Natural killer cell treated with Interleukin-12 subunit alpha and Interleukin-12 subunit beta and Interleukin-15 and Interleukin-18, amount 100 ng/mL, for 72 hours (primary cell): ENCODE results near the gene ANKRD65. TPM values are rescaled to one million over a fixed set of nuclear protein-coding genes. Genes with fewer than 3 reads are reported as not detected.
"Not testable (repeated sequence)": the region's sequence is repeated elsewhere in the genome, so short reads cannot be mapped to it uniquely, and the experiment has no call there.

Experiments used
- ATAC-seq, 2 donors: fragments of 150-1000 bp; cut with Tn5 transposase in 1 of 2; sonication (Bioruptor Pico), chemical (Tn5 transposase) in 1 of 2; 2 replicates each; pipeline ENCODE4 v1.10.0; 2021
- DNase-seq: peaks from one replicate; pipeline ENCODE4 v3.0.0; 2022; ENCODE audit warnings: low spot score
- H3K27ac Mint-ChIP-seq, 2 donors: 1 replicate in 1 of 2; 2 replicates in 1 of 2; pipeline ENCODE4 v1.8.0; 2022; ENCODE audit warnings: mixed read lengths in 2 of 2, mild to moderate bottlenecking in 1 of 2, moderate library complexity in 1 of 2
- H3K27me3 Mint-ChIP-seq, 2 donors: 1 replicate in 1 of 2; 2 replicates in 1 of 2; pipeline ENCODE4 v1.8.0; 2022; ENCODE audit warnings: mixed read lengths in 2 of 2
- H3K36me3 Mint-ChIP-seq: one replicate; pipeline ENCODE4 v1.8.0; 2022; ENCODE audit warnings: mixed read lengths
- H3K4me1 Mint-ChIP-seq, 2 donors: 1 replicate in 1 of 2; 2 replicates in 1 of 2; pipeline ENCODE4 v1.8.0; 2022; ENCODE audit warnings: low read depth in 2 of 2, mixed read lengths in 2 of 2, mild to moderate bottlenecking in 1 of 2
- H3K4me3 Mint-ChIP-seq: one replicate; pipeline ENCODE4 v1.8.0; 2022; ENCODE audit warnings: mixed read lengths
- H3K9me3 Mint-ChIP-seq: 2 replicates; pipeline ENCODE4 v1.8.0; 2022; ENCODE audit warnings: mixed read lengths
- total RNA-seq, 2 donors: library from RNA; stranded (reverse); gene quantifications; one replicate each; pipeline ENCODE4 v1.2.3, GENCODE V29; 2022

The ANKRD65 gene
- total RNA-seq, 2 donors from 2014 or later: not detected

- H3K27me3 Mint-ChIP-seq: peaks cover 0 to 4% of the 10 kb centered on the region in 2 donors
- no peaks in the 10 kb centered on the region for H3K9me3 Mint-ChIP-seq
- H3K4me1 Mint-ChIP-seq: no peaks in the 10 kb centered on the region
- DNase-seq (no peak), ATAC-seq (no peak)
- no peaks in the 10 kb centered on the region for H3K36me3 Mint-ChIP-seq
- no peak overlapping the region for H3K4me3 Mint-ChIP-seq
- no peak overlapping the region for H3K27ac Mint-ChIP-seq
Observed at GRCh38 chr1:1452882-1453281, 31.8 kb upstream of the ANKRD65 start.

GRCh38 chr1:1452365-1452739 lies 31.3 kb upstream of the ANKRD65 start:
- not testable (repeated sequence) for H3K27ac Mint-ChIP-seq, ATAC-seq, H3K36me3 Mint-ChIP-seq, H3K9me3 Mint-ChIP-seq, H3K4me3 Mint-ChIP-seq, DNase-seq, H3K4me1 Mint-ChIP-seq, H3K27me3 Mint-ChIP-seq

GRCh38 chr1:1451696-1452364 lies 30.8 kb upstream of the ANKRD65 start:
- DNase-seq: no peak
- Mint-ChIP-seq H3K4me1 (no peaks in the 10 kb centered on the region), H3K9me3 (no peaks in the 10 kb centered on the region), H3K36me3 (no peaks in the 10 kb centered on the region), H3K27me3 (peaks cover 0 to 4% of the 10 kb centered on the region in 2 donors), H3K27ac (no peak overlapping the region), H3K4me3 (no peak overlapping the region)
- no peak for ATAC-seq

- not testable (repeated sequence) for DNase-seq, ATAC-seq, H3K27ac Mint-ChIP-seq, H3K36me3 Mint-ChIP-seq, H3K27me3 Mint-ChIP-seq, H3K9me3 Mint-ChIP-seq, H3K4me3 Mint-ChIP-seq, H3K4me1 Mint-ChIP-seq
Observed at GRCh38 chr1:1450616-1451015, 29.5 kb upstream of the ANKRD65 start.

- ATAC-seq (no peak), DNase-seq (no peak)
- no peak within 1 kb of the TSS for H3K27ac Mint-ChIP-seq
- no peak within 1 kb of the TSS for H3K4me3 Mint-ChIP-seq
- H3K36me3 Mint-ChIP-seq: no peaks in the 10 kb centered on the region
- H3K9me3 Mint-ChIP-seq: no peaks in the 10 kb centered on the region
- H3K4me1 Mint-ChIP-seq: no peaks in the 10 kb centered on the region
- peaks cover 0 to 4% of the 10 kb centered on the region in 2 donors for H3K27me3 Mint-ChIP-seq
Observed at GRCh38 chr1:1449099-1449739, 28.1 kb upstream of the ANKRD65 start, which contains the start of gene ATAD3C. Gene ATAD3C (plus strand): TSS chr1:1449689. CDS start chr1:1450684, 995 bp downstream.

GRCh38 chr1:1446631-1447030 lies 25.6 kb upstream of the ANKRD65 start:
- H3K36me3 Mint-ChIP-seq, H3K27me3 Mint-ChIP-seq, DNase-seq, H3K4me3 Mint-ChIP-seq, H3K27ac Mint-ChIP-seq, ATAC-seq, H3K4me1 Mint-ChIP-seq, H3K9me3 Mint-ChIP-seq: not testable (repeated sequence)

- Mint-ChIP-seq H3K36me3 (no peaks in the 10 kb centered on the region), H3K9me3 (no peaks in the 10 kb centered on the region), H3K4me1 (no peaks in the 10 kb centered on the region), H3K27ac (no peak overlapping the region), H3K4me3 (no peak overlapping the region), H3K27me3 (no peaks in the 10 kb centered on the region)
- ATAC-seq (no peak), DNase-seq (no peak)
Observed at GRCh38 chr1:1442069-1442770, 21.1 kb upstream of the ANKRD65 start.

GRCh38 chr1:1441002-1441888 lies 20.2 kb upstream of the ANKRD65 start:
- Mint-ChIP-seq H3K4me1 (peaks cover 0 to 2% of the 10 kb centered on the region in 2 donors), H3K4me3 (no peak overlapping the region), H3K9me3 (no peaks in the 10 kb centered on the region), H3K36me3 (no peaks in the 10 kb centered on the region), H3K27ac (no peak overlapping the region), H3K27me3 (peaks cover 0 to 2% of the 10 kb centered on the region in 2 donors)
- DNase-seq: no peak
- peak; percentile 69 to 81 for ATAC-seq

GRCh38 chr1:1440262-1441001 lies 19.4 kb upstream of the ANKRD65 start:
- H3K4me3 Mint-ChIP-seq: no peak overlapping the region
- H3K9me3 Mint-ChIP-seq: no peaks in the 10 kb centered on the region
- peaks cover 0 to 3% of the 10 kb centered on the region in 2 donors for H3K4me1 Mint-ChIP-seq
- no peaks in the 10 kb centered on the region for H3K36me3 Mint-ChIP-seq
- no peak overlapping the region for H3K27ac Mint-ChIP-seq
- ATAC-seq (no peak), DNase-seq (peak; percentile 29)
- H3K27me3 Mint-ChIP-seq: peaks cover 0 to 3% of the 10 kb centered on the region in 2 donors

- Mint-ChIP-seq H3K4me1 (peaks cover 0 to 3% of the 10 kb centered on the region in 2 donors), H3K27me3 (peaks cover 0 to 6% of the 10 kb centered on the region in 2 donors), H3K27ac (no peak overlapping the region), H3K36me3 (no peaks in the 10 kb centered on the region), H3K9me3 (no peaks in the 10 kb centered on the region), H3K4me3 (no peak overlapping the region)
- DNase-seq: peak; percentile 55
- no peak for ATAC-seq
Observed at GRCh38 chr1:1439546-1440261, 18.6 kb upstream of the ANKRD65 start.

- Mint-ChIP-seq H3K27ac (no peak overlapping the region), H3K36me3 (no peaks in the 10 kb centered on the region), H3K27me3 (peaks cover 0 to 6% of the 10 kb centered on the region in 2 donors), H3K4me3 (no peak overlapping the region), H3K9me3 (no peaks in the 10 kb centered on the region), H3K4me1 (peaks cover 0 to 3% of the 10 kb centered on the region in 2 donors)
- ATAC-seq: no peak
- DNase-seq: peak; percentile 58
Observed at GRCh38 chr1:1438531-1439381, 17.7 kb upstream of the ANKRD65 start.

- no peaks in the 10 kb centered on the region for H3K36me3 Mint-ChIP-seq
- H3K27ac Mint-ChIP-seq: no peak overlapping the region
- peaks cover 0 to 6% of the 10 kb centered on the region in 2 donors for H3K27me3 Mint-ChIP-seq
- H3K9me3 Mint-ChIP-seq: no peaks in the 10 kb centered on the region
- DNase-seq (peak; percentile 58), ATAC-seq (no peak)
- peaks cover 0 to 3% of the 10 kb centered on the region in 2 donors for H3K4me1 Mint-ChIP-seq
- no peak overlapping the region for H3K4me3 Mint-ChIP-seq
Observed at GRCh38 chr1:1437904-1438376, 16.9 kb upstream of the ANKRD65 start.
